GM21717 (cell line): ENCODE results near the gene RPS6KA6.
"Not testable (repeated sequence)": the region's sequence is repeated elsewhere in the genome, so short reads cannot be mapped to it uniquely, and the experiment has no call there.

Experiments used
- ATAC-seq: cut with Tn5 transposase; IDR thresholded peaks from one replicate; pipeline ENCODE4 v1.9.1; 2021; ENCODE audit warnings: mild to moderate bottlenecking, moderate library complexity; ENCODE audit not compliant: unreplicated experiment

Gene RPS6KA6

DNA sequence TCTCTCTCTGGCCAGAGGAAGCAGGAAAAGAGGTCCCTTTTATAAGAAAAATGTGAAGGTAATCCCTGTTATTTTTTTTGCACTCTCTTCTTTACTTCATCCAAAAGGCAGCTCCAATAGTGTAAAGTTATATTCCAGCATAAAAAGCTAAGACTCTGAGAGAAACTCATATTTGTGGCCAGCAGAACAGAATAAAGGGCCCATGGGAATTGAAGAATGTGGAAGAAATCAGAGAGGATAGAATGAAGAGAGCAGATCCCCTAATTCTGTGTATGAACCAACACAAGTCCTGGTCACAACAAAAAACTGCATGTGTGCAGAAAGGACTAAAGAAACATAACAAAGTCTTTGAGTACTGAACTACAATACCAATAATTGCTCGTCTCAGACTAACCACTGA, 22.3 kb downstream of the RPS6KA6 start:
- no peak for ATAC-seq

DNA sequence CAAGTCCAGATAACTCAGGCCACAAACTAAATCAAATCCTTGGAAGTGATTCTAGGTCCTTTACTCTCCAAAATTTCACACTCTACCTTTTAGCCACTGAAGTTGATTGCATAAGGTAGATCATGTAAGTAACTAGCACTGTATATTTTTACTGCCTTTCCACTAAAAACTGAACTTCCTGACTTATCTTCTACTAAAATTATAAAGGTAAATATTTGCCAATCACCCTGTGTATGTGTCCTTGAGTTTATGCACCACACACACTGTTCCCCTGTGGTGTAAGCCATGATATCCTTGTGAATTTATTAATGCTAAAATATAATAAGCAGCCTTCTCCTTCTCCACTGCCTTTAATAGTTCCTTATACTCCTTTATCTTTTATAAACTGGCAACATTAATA, 25.6 kb downstream of the RPS6KA6 start:
- no peak for ATAC-seq

DNA sequence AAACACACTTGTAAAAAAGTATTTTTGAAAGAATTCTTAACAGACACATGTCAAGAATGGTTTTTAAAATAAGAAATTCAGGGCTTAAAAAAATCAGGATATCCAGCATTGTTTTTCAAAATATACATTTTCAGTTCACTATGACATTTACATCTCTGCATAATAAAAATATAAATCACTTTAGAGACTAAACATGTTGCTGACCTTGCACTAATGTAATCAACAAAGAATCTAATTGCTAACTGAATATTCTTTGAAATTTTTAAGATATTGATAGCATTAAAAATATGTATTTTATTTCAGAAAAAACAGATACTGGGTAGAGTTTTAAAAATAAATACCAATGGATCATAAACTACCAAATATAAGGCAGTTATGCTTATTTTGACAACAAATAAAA, 26.4 kb downstream of the RPS6KA6 start:
- no peak for ATAC-seq

DNA sequence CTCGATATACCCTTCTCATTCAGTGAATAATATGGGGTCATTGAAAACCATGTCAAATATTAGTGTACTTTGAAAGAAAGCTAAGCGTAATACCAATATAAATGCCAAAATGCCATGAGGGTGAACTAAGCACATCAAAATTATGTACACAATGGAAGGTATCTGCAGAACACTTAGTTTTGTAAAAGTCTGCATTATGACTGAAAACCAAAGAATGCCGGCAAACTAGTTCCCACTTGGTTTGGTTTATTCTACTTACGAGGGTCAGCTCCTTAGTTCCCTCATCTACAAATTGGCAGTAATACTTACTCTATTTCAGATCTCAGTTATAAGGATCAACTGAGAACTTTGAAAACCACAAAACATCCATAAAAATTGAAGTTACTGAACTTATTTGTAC, 27.3 kb downstream of the RPS6KA6 start:
- ATAC-seq, result no peak

DNA sequence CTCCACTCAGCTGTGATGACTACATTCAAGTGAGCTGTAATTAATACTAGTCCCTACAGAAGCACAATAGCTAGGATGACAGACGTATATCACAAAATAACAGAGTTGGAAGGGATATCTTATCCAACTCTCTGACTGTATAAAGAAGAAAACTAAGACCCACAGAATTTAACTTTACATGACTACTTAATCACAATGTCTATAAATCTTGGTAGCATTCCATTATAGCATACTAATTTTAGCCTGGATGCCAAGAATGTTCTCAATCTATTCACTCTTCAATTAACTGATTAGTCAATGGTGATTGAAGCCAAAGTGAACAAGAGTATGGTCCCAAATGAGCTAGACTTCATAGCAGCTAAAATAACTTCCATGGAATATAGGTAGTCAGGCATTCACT, 31.2 kb downstream of the RPS6KA6 start:
- ATAC-seq, result no peak

DNA sequence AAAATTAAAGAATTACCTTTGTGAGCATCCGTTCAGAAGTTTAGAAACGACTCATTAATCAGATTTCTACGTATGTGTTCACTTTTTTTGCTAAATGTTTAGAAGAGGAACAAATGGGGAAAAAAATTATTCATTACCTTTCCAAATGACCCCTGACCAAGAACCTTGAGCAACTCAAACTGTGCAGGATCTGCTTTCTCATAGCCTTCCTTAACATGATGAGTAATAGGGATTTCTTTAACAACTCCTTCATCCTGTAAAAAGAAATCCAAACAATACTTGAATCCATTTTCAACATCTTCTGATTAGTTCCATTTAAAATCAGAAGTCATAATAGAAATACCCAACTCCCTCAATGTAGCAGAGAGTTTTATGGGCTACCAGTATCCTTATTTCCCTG, 32.1 kb downstream of the RPS6KA6 start:
- no peak for ATAC-seq

DNA sequence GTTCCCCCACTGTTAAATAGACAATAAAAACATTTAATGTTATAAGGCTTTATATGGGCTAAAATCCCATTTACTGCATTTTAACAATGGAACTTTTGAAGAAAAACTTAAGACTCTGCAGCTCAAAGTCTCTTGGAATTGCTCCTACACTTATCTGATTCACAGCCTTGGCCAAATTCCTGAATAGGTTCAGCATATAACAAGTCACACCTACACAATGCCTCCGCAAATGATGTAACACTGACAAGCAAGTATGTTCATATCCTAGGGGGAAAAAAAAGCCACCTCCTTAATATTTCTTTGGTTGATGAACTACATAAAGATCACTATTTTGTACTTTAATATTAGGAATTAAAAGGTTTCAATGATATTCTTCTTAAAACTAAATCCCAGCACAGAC, 34.5 kb downstream of the RPS6KA6 start:
- no peak for ATAC-seq

DNA sequence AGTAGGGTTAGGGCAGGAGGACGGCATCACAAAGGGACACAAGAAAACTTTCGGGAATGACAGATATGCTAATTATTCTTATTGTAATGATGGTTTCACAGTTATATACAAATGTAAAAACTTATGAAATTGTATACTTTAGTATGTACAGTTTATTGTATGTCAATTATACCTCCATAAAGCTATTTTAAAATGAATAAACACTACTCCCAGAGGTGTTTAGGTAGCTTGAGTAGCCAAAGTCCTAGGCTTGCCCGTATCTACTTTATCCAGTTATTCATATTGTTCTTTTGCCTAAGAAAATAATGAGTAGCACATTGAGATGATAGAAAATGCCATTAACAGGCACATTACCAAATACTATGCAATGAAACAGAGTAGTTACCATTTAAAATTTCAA, 43.0 kb downstream of the RPS6KA6 start:
- no peak for ATAC-seq

DNA sequence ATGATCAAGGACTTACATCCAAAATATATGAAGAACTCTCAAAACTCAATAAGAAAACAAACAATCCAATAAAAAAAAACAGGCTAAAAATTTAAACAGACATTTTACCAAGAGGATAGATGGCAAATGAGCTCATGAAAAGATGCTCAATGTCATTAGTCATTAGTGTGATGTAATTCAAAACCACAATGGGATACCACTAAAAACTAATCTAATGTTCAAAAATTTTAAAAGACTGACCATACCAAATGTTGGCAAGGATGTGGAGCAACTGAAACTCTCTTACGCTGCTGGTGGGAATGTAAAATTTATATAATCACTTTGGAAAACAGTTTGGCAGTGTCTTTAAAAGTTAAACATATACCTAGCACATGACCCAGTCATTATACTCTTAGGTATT, 43.7 kb downstream of the RPS6KA6 start:
- ATAC-seq, result no peak

DNA sequence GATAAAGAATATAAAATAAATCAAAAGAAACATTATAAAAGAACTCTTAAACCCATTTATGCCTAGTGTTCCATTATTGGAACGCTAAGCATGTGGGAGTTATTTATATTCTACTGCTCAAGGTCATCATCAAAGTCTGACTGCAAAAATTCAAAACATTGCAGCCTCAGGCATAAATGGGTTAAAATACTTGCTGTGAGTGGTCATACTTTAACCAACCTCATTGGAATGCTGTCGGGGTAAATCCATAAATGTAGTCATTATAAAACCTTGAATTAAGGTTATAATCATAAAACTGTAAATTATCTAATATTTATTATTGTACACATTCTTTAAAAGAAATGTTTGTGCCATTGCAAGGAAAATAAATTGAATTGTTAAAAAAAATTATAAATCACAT, 55.0 kb downstream of the RPS6KA6 start:
- ATAC-seq, result no peak

DNA sequence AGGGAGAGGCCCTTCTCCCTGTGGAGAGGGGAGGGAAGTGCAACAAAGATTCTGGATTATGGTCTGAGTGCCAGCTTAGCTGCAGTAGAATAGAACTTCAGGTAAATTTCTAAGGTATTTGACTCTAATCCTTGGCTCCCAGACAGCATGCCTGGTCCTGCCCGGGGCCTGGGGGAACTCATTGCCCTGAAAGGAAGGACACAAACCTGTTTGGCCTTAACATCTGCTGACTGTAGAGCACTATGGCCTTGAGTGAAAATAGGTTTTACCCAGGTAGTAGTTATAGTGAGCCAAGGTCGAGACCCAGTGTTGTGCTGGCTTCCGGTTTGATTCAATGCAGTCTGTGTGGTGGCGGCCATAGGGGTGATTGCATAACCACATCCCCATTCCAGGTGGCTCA, 64.4 kb downstream of the RPS6KA6 start:
- no peak for ATAC-seq

DNA sequence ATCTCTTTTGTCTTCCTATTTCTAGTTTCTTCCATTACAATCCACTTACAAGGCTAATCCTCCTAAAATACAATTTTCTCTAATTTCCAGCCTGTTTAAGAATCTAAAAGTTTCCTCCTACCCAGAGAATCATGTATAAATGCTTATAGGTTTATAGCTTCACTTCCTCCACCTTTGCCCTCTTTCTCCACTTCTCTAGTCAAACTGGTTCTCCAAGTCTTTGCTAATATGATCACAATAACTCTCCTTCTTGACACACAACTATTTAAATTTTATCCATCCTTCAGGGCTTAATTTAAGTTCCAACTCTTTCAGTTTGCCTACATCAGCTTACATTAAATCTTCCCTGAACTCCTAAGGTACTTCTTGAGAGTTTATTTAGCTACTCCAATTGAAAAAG, 69.2 kb downstream of the RPS6KA6 start:
- no peak for ATAC-seq

DNA sequence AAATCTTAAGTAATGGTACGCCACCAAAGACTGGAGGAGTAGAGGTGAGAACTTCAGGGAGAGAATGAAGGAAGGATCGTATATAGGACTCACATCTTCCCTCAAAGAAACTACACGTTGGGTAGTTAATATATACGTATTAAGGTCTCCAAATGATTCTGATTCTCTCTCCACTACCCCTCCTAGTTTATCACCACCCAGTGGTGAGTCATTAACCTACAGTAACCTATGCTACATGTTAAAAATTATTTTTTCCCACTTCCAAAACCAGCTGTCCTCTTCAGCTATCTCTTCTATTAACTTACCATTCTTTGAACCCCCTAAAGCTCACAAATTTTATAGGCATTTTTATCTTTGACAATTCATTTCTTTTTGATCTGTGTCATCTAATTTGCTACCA, 69.7 kb downstream of the RPS6KA6 start:
- ATAC-seq, result no peak

DNA sequence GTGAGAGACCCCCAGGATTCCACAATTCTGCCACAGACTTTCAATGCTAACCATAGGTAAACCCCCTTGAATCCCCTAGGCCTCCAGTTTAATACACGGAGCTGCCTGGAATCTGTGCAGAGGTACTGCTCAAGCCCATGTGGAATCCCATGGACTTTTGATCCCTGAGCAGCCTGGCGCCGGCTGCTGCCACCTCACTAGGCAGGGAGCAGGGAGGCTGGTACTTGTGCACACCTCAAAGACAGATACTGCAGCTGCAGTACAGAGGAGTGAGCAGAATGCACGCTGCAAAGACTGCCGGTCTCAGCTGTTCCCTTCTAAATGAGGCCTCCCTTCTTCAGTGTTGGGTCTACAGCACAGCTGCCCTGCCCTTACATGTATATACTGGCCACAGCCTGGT, 79.4 kb downstream of the RPS6KA6 start:
- no peak for ATAC-seq

DNA sequence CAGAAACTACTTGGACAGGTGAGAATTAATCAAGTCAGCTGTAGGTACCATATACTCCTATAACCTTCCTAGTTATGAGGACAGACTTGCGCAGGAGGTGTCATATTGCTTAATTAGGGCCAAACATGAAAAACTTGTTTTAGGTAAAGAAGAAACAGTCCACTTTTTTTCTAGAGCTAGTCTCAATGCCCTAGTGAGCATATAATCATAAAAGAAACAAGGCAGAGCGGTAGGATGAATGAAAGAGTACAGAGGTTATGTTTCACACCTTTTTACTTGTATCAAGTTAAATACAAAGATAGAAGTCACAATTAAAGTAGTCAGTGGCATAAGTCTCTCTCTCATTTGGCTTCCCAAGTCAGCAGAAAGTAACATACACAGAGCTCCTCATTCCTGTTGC, 88.9 kb downstream of the RPS6KA6 start:
- ATAC-seq, result no peak

DNA sequence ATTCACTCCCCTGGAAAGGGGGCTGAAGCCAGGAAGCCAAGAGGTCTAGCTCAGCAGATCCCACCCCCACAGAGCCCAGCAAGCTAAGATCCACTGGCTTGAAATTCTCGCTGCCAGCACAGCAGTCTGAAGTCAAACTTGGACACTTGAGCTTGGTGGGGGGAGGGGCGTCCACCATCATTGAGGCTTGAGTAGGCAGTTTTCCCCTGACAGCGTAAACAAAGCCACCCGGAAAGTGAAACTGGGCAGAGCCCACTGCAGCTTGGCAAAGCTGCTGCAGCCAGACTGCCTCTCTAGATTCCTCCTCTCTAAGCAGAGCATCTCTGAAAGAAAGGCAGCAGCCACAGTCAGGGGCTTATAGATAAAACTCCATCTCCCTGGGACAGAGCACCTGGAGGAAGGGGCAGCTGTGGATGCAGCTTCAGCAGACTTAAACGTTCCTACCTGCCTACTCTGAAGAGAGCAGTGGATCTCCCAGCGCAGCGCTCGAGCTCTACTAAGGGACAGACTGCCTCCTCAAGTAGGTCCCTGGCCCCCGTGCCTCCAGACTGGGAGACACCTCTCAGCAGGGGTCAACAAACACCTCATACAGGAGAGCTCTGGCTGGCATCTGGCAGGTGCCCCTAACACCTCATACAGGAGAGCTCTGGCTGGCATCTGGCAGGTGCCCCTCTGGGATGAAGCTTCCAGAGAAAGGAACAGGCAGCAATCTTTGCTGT, 108.4 kb downstream of the RPS6KA6 start:
- not testable (repeated sequence) for ATAC-seq

DNA sequence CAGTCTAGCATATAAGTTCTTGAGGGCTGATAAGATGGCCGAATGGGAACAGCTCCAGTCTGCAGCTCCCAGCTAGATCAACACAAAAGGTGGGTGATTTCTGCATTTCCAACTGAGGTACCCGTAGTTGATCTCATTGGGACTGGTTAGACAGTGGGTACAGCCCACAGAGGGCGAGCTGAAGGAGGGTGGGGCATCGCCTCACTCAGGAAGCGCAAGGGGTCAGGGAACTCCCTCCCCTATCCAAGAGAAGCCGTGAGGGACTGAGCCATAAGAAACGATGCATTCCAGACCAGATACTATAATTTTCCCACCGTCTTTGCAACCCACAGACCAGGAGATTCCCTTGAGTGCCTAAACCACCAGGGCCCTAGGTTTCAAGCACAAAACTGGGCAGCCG, 109.0 kb downstream of the RPS6KA6 start:
- no peak for ATAC-seq

DNA sequence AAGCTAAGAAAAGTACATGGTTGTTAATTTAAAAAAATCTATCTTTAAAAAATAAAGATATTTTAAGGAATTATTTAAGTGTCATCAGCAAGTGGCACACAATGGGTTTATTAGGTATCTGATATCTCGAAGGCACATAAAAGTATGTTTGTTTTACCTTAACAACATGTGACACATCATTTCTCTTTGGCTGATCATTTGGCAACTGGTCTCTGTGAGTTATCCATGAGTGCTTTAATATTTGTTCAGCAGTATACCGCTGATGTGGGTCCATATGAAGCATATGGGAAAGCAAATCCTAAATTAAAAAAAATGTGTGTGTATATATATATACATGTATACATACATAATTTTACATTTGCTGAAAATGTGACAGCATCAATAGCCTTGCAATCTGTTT, 123.2 kb downstream of the RPS6KA6 start:
- ATAC-seq, result no peak

DNA sequence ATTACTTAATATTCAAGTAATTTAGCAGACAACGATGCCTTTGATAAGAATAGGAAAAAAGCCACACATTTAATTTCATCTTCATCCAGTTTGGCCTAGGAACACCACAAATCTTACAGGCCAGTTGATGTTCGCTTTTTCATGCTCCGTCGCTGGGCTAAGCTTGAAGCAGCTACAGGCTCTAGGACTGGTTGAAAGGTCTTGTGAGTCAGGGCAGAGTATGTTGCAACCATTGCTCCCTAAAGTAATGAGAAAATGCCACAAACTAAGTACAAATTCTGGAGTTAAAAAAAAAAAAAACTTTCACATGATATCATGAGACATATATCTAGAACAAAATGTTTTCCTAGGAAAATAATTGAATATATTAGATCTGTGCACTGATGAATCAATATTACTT, 123.8 kb downstream of the RPS6KA6 start:
- no peak for ATAC-seq

DNA sequence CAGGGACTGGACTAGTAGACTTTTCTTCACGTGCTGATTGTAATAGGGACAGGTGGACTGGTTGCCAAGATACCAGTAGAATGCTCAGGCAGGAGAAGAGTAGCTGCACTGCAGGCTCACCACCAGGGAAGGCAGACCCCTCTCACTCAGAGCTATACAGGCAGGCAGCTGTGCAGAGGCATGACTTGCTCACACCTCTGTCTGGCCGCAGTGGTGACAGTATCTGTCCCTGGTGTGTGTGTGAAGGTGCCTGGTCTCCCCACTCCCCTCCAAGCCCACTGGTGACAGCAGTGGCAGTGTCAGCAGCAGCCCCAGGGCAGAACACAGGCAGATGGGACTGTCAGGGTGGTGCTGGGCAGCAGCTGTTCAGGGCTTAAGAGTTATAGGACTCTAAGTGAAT, 140.7 kb downstream of the RPS6KA6 start:
- ATAC-seq, result no peak

DNA sequence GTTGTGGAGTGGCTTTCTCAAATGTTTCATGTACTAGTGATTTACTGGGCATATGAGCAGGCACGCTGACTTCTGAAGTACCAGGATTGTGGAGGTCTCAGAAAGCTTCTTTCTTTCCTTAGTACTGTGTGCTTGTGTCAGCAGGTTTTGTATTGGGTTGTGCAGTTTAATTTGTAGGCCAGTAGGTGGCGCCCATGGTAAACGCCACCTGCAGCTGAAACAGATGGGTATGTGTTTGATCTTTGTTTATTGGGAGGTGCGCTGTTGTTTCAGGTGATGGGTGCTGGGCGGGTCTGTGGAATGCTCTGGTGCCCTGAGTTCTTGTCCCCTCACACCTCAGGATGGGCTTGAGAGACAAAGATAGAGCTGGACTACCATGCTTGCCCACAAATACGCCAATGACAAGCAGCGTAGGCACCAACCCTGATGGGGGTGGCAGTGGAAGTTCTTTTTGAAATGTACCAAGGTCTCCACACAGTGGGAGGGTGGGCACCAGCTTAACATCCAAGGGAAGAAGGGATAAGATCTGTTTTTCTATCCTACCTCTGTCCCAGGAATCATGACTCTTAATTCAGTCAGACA, 141.5 kb downstream of the RPS6KA6 start:
- ATAC-seq, result peak; percentile 97

DNA sequence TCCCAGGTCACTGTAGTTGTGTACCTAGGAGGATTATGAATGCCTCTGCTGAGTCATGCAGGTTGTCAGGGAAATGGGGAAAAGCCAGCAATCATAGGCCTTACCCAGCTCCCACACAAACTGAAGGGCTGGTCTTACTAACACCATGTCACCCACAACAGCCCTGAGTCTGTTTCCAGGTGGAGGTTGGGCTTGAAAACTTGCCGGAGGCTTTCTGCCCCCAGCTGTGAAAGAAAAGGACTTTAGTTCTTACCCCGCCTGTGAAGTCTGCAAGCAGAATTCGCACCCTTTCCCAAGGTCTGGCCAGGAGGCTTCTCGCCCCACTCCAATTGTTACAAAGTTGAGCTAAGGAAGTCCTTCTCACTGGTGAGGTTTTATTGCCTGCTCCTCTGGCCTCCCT, 143.9 kb downstream of the RPS6KA6 start:
- ATAC-seq, result no peak
